ENCODE results near the gene MCF2L2. TPM values are rescaled to one million over a fixed set of nuclear protein-coding genes. Genes with fewer than 3 reads are reported as not detected.

MCF2L2 gene
- total and polyA plus RNA-seq, 2 experiments from 2014 or later, result 6.7 to 14.6 TPM

- Histone ChIP-seq H3K27ac (ENCODE audit: low read depth) (no peak overlapping the region), H3K9me2 (ENCODE audit: insufficient read depth) (no peaks in the 10 kb centered on the region), H3K4me2 (peak overlapping the region; percentile 96), H3K4me3 (peak overlapping the region; percentile 85), H3K4me1 (ENCODE audit: insufficient read depth) (peaks cover 25% of the 10 kb centered on the region), H3F3A (replicated peaks; ENCODE audit: low read depth) (no peaks in the 10 kb centered on the region), H3K79me2 (replicated peaks; ENCODE audit: insufficient read depth) (peaks cover 14% of the 10 kb centered on the region), H3K27me3 (ENCODE audit: insufficient read depth) (peaks cover 36% of the 10 kb centered on the region), H4K20me1 (replicated peaks; ENCODE audit: insufficient read depth) (no peaks in the 10 kb centered on the region), H3K36me3 (ENCODE audit: insufficient read depth) (no peaks in the 10 kb centered on the region), H2AFZ (peak overlapping the region; percentile 74; the same call in 1 of the 2 replicates)
- TF ChIP-seq CREB1 (CRISPR knock-in tag; IDR thresholded peaks at IDR 0.05; ENCODE audit: low read depth) (no peak), ZNF331 (CRISPR knock-in tag; IDR thresholded peaks at IDR 0.05; ENCODE audit: low read depth) (no peak), EZH2 (IDR thresholded peaks at IDR 0.05; ENCODE audit: low read depth, unreplicated experiment) (no peak), ZNF114 (CRISPR knock-in tag; IDR thresholded peaks at IDR 0.05) (no peak), JUNB (IDR thresholded peaks at IDR 0.05; ENCODE audit: unreplicated experiment) (no peak), CTCF (conservative IDR thresholded peaks at IDR 0.05; ENCODE audit: low read depth in 2 of 2) (no peak), STAT1 (IDR thresholded peaks at IDR 0.05; ENCODE audit: unreplicated experiment) (no peak), POLR2AphosphoS5 (IDR thresholded peaks at IDR 0.05; ENCODE audit: low read depth) (no peak), NANOG (IDR thresholded peaks at IDR 0.05; ENCODE audit: borderline replicate concordance) (no peak), REST (IDR thresholded peaks at IDR 0.05; ENCODE audit: unreplicated experiment) (no peak), EZH2phosphoT487 (IDR thresholded peaks at IDR 0.05; ENCODE audit: unreplicated experiment) (no peak)
- TF ChIP-seq, protein P1, sequence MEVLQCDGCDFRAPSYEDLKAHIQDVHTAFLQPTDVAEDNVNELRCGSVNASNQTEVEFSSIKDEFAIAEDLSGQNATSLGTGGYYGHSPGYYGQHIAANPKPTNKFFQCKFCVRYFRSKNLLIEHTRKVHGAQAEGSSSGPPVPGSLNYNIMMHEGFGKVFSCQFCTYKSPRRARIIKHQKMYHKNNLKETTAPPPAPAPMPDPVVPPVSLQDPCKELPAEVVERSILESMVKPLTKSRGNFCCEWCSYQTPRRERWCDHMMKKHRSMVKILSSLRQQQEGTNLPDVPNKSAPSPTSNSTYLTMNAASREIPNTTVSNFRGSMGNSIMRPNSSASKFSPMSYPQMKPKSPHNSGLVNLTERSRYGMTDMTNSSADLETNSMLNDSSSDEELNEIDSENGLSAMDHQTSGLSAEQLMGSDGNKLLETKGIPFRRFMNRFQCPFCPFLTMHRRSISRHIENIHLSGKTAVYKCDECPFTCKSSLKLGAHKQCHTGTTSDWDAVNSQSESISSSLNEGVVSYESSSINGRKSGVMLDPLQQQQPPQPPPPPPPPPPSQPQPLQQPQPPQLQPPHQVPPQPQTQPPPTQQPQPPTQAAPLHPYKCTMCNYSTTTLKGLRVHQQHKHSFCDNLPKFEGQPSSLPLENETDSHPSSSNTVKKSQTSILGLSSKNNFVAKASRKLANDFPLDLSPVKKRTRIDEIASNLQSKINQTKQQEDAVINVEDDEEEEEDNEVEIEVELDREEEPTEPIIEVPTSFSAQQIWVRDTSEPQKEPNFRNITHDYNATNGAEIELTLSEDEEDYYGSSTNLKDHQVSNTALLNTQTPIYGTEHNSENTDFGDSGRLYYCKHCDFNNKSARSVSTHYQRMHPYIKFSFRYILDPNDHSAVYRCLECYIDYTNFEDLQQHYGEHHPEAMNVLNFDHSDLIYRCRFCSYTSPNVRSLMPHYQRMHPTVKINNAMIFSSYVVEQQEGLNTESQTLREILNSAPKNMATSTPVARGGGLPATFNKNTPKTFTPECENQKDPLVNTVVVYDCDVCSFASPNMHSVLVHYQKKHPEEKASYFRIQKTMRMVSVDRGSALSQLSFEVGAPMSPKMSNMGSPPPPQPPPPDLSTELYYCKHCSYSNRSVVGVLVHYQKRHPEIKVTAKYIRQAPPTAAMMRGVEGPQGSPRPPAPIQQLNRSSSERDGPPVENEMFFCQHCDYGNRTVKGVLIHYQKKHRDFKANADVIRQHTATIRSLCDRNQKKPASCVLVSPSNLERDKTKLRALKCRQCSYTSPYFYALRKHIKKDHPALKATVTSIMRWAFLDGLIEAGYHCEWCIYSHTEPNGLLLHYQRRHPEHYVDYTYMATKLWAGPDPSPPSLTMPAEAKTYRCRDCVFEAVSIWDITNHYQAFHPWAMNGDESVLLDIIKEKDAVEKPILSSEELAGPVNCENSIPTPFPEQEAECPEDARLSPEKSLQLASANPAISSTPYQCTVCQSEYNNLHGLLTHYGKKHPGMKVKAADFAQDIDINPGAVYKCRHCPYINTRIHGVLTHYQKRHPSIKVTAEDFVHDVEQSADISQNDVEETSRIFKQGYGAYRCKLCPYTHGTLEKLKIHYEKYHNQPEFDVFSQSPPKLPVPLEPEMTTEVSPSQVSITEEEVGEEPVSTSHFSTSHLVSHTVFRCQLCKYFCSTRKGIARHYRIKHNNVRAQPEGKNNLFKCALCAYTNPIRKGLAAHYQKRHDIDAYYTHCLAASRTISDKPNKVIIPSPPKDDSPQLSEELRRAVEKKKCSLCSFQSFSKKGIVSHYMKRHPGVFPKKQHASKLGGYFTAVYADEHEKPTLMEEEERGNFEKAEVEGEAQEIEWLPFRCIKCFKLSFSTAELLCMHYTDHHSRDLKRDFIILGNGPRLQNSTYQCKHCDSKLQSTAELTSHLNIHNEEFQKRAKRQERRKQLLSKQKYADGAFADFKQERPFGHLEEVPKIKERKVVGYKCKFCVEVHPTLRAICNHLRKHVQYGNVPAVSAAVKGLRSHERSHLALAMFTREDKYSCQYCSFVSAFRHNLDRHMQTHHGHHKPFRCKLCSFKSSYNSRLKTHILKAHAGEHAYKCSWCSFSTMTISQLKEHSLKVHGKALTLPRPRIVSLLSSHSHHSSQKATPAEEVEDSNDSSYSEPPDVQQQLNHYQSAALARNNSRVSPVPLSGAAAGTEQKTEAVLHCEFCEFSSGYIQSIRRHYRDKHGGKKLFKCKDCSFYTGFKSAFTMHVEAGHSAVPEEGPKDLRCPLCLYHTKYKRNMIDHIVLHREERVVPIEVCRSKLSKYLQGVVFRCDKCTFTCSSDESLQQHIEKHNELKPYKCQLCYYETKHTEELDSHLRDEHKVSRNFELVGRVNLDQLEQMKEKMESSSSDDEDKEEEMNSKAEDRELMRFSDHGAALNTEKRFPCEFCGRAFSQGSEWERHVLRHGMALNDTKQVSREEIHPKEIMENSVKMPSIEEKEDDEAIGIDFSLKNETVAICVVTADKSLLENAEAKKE (CRISPR knock-in tag; IDR thresholded peaks at IDR 0.05), result no peak
- TF ChIP-seq, protein P2, sequence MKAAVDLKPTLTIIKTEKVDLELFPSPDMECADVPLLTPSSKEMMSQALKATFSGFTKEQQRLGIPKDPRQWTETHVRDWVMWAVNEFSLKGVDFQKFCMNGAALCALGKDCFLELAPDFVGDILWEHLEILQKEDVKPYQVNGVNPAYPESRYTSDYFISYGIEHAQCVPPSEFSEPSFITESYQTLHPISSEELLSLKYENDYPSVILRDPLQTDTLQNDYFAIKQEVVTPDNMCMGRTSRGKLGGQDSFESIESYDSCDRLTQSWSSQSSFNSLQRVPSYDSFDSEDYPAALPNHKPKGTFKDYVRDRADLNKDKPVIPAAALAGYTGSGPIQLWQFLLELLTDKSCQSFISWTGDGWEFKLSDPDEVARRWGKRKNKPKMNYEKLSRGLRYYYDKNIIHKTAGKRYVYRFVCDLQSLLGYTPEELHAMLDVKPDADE (IDR thresholded peaks at IDR 0.05), result no peak
- H3K4me1 Mint-ChIP-seq, result peaks cover 25% of the 10 kb centered on the region
- peaks cover 3% of the 10 kb centered on the region; the same call in 1 of the 3 replicates for H3K9me3 Mint-ChIP-seq
- DNase-seq (ENCODE audit: low spot score), result peak; percentile 52
- H3K36me3 Mint-ChIP-seq (ENCODE audit: low read depth), result no peaks in the 10 kb centered on the region; the same call in 2 of the 3 replicates
- H3K4me3 Mint-ChIP-seq, result peak overlapping the region; percentile 80
- peak; percentile 24 for ATAC-seq
- H3K27me3 Mint-ChIP-seq (ENCODE audit: insufficient read depth, low read depth, poor library complexity), result peaks cover 23% of the 10 kb centered on the region
- H3K27ac Mint-ChIP-seq, result peak overlapping the region; percentile 57; the same call in 1 of the 2 replicates
These were observed 173.7 kb downstream of the MCF2L2 start for GRCh38 chr3:183254487-183255347.

Measured in GM23338 (cell line).